Mammary epithelial cell (primary cell): ENCODE results near the gene ZMIZ1.

Experiments used
- EZH2 ChIP-seq: IDR thresholded peaks from 2 replicates; pipeline ENCODE4 v1.6.1; 2012; ENCODE audit warnings: low read length, inconsistent platforms, borderline replicate concordance
- TF ChIP-seq, protein P1 (sequence below), 2 donors: IDR thresholded peaks in 1 of 2; conservative IDR thresholded peaks in 1 of 2; 2 replicates each; pipeline ENCODE4 v1.5.1; 2011 to 2012; ENCODE audit warnings: inconsistent platforms in 2 of 2, low read length in 2 of 2, mild to moderate bottlenecking in 2 of 2, control low read depth in 1 of 2, low read depth in 1 of 2; ENCODE audit not compliant: insufficient read depth in 1 of 2; ENCODE audit errors: extremely low read depth in 1 of 2

- TF ChIP-seq, protein P1, sequence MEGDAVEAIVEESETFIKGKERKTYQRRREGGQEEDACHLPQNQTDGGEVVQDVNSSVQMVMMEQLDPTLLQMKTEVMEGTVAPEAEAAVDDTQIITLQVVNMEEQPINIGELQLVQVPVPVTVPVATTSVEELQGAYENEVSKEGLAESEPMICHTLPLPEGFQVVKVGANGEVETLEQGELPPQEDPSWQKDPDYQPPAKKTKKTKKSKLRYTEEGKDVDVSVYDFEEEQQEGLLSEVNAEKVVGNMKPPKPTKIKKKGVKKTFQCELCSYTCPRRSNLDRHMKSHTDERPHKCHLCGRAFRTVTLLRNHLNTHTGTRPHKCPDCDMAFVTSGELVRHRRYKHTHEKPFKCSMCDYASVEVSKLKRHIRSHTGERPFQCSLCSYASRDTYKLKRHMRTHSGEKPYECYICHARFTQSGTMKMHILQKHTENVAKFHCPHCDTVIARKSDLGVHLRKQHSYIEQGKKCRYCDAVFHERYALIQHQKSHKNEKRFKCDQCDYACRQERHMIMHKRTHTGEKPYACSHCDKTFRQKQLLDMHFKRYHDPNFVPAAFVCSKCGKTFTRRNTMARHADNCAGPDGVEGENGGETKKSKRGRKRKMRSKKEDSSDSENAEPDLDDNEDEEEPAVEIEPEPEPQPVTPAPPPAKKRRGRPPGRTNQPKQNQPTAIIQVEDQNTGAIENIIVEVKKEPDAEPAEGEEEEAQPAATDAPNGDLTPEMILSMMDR (conservative IDR thresholded peaks at IDR 0.05 in 1 of 2, IDR thresholded peaks at IDR 0.05 in 1 of 2; ENCODE audit: extremely low read depth in 1 of 2, insufficient read depth in 1 of 2, low read depth in 1 of 2, low read length in 2 of 2), result no peak
- no peak for TF ChIP-seq EZH2
Observed at GRCh38 chr10:79360499-79361342, 292.0 kb downstream of the ZMIZ1 start.
